ENCODE data around the gene CD4. TPM values are rescaled to one million over a fixed set of nuclear protein-coding genes. Genes with fewer than 3 reads are reported as not detected.

The CD4 gene
- total RNA-seq, 1 experiment from 2014 or later, result 0.42 TPM

- TF ChIP-seq REST (IDR thresholded peaks at IDR 0.05; ENCODE audit: low read depth), result no peak
- TF ChIP-seq SP1 (IDR thresholded peaks at IDR 0.05; ENCODE audit: low read depth), result no peak
- no peak for TF ChIP-seq JUND (IDR thresholded peaks at IDR 0.05)
- no peak for TF ChIP-seq RAD21 (IDR thresholded peaks at IDR 0.05; ENCODE audit: low read depth)
- TF ChIP-seq EZH2phosphoT487 (IDR thresholded peaks at IDR 0.05; ENCODE audit: borderline replicate concordance), result no peak
- TF ChIP-seq POLR2AphosphoS5 (IDR thresholded peaks at IDR 0.05; ENCODE audit: low read depth, low read length), result no peak
Observed at GRCh38 chr12:6759741-6760140, 29.6 kb upstream of the CD4 start (continued).

GRCh38 chr12:6763380-6763779 lies 25.9 kb upstream of the CD4 start:
- Histone ChIP-seq H3K27ac (ENCODE audit: low read depth, low read length) (peak overlapping the region; percentile 72), H3K9ac (ENCODE audit: low read length) (peak overlapping the region; percentile 48), H3K36me3 (ENCODE audit: control insufficient read depth in 1 of 2, insufficient read depth in 2 of 2, low read length in 2 of 2) (no peaks in the 10 kb centered on the region), H2AFZ (ENCODE audit: low read depth, low read length, poor library complexity, severe bottlenecking) (no peak overlapping the region), H3K4me3 (replicated peaks in 1 of 2; ENCODE audit: low read depth in 1 of 2, low read length in 2 of 2) (no peak overlapping the region), H3K9me3 (ENCODE audit: control insufficient read depth in 1 of 2, insufficient read depth in 1 of 2, low read depth in 1 of 2, low read length in 2 of 2) (no peaks in the 10 kb centered on the region), H3K79me2 (ENCODE audit: insufficient read depth, low read length) (peaks cover 16% of the 10 kb centered on the region), H3K4me2 (ENCODE audit: low read length) (peak overlapping the region; percentile 95), H3K4me1 (ENCODE audit: control insufficient read depth in 1 of 2, insufficient read depth in 2 of 2, low read length in 2 of 2) (peaks cover 46 to 72% of the 10 kb centered on the region in 2 experiments), H3K27me3 (ENCODE audit: insufficient read depth, low read length) (no peaks in the 10 kb centered on the region), H4K20me1 (ENCODE audit: insufficient read depth) (no peaks in the 10 kb centered on the region), H3K9me2 (ENCODE audit: insufficient read depth) (no peaks in the 10 kb centered on the region)
- TF ChIP-seq SIN3A (IDR thresholded peaks at IDR 0.05; ENCODE audit: low read depth), result no peak
- no peak for TF ChIP-seq REST (IDR thresholded peaks at IDR 0.05; ENCODE audit: low read depth)
- TF ChIP-seq CTCF (IDR thresholded peaks at IDR 0.05 in 2 of 3, conservative IDR thresholded peaks at IDR 0.05 in 1 of 3; ENCODE audit: borderline replicate concordance in 1 of 3, insufficient read depth in 1 of 3, low read depth in 2 of 3, low read length in 2 of 3), result no peak
- no peak for TF ChIP-seq MAX (IDR thresholded peaks at IDR 0.05)
- no peak for TF ChIP-seq JUND (IDR thresholded peaks at IDR 0.05)
- no peak for TF ChIP-seq POLR2AphosphoS5 (IDR thresholded peaks at IDR 0.05; ENCODE audit: low read depth, low read length)
- TF ChIP-seq ZNF274 (IDR thresholded peaks at IDR 0.05; ENCODE audit: low read depth, low read length), result no peak
- TF ChIP-seq EZH2phosphoT487 (IDR thresholded peaks at IDR 0.05; ENCODE audit: borderline replicate concordance), result no peak
- POLR2A ChIA-PET, result interaction anchor here (1.0 kb wide), 1 partner anchor 11 kb away, joined by 3 read pairs; the partner anchor contains the start of gene MLF2
- CTCF ChIA-PET, result interaction anchor here (0.8 to 1.2 kb wide), 2 partner anchors 9 to 10 kb away, joined by 4 to 7 read pairs; partner anchors contain the start of gene MLF2
- ATAC-seq (no peak), DNase-seq (ENCODE audit: low read depth, low spot score) (no peak)
- RAD21 ChIA-PET (ENCODE audit: low non-redundant PET in 1 of 2, low total read pairs in 2 of 2, uncharacterized antibody in 2 of 2, unreplicated experiment in 2 of 2), result no interaction called here
- BruUV-seq (replicated peaks), result no TSS peak
- intact Hi-C loops (cut with micrococcal nuclease), result no loop called here
